Pons (tissue), 1 donor: ENCODE results near the gene SEC24A.
A peak's percentile ranks its signal among the peaks of the same experiment; 100 is the strongest.
"Not testable (repeated sequence)": the region's sequence is repeated elsewhere in the genome, so short reads cannot be mapped to it uniquely, and the experiment has no call there.

Experiments used
- DNase-seq: peaks from one replicate; pipeline ENCODE4 v3.0.0-alpha.2; 2016; ENCODE audit warnings: low spot score

The SEC24A gene

DNA sequence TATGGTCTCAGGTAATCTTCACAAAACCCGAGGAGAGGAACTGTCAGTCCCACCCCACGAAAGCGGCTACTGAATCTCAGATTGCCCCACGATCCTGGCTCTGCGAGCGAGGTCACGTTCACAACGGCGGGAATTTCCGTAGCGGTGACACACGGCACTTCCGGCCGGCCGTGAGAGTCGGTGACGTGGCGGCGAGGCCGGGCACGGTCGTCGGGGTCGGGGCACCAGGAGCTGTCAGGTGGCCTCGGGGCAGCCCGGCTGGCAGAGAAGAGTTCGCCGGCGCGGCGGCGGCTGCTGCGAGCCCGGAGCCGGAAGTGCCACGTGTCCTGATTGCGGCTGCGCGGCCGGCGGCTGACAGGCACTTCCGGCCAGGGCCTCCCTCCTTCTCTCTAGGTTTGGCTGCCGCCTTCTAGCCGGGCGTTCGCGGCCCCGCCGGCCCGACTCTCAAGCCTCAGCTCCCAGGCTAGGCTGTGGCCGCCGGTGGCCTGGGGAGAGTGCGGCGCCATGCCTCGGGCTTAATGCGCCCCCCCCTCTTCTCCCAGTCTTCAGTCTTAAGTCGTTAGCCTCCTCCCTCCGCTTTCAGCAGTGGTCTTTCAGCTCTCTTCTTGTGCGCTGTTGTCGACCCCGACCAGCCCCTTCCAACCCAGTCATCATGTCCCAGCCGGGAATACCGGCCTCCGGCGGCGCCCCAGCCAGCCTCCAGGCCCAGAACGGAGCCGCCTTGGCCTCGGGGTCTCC is at the start of gene SEC24A:
Gene SEC24A (plus strand): TSS at position 361 of the 738 bp plus-strand sequence. CDS start 292 bp downstream, at position 653.
- DNase-seq, result peak; percentile 72

- DNase-seq, result not testable (repeated sequence)
These were observed 48.8 kb upstream of the SEC24A start for GRCh38 chr5:134599820-134600219.

DNA sequence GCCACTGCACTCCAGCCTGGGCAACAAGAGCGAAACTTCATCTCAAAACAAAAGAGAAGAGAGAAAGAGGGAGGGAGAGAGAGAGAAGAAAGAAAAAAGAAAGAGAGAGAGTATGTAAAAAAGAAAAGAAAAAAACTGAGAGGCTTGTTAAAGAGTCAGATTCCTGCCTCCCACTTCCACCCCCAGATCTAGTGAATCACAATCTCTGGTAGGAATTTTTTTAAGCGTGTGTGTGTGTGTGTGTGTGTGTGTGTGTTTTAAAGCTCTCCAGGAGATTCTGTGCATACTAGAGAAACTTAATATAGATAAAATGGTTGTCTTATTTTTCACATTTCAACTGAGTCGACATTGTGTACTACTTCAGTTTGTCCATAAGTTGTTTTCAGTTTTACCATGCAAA is 48.0 kb upstream of the SEC24A start:
- no peak for DNase-seq

- no peak for DNase-seq
These were observed 45.5 kb upstream of the SEC24A start for GRCh38 chr5:134603059-134603458.

DNA sequence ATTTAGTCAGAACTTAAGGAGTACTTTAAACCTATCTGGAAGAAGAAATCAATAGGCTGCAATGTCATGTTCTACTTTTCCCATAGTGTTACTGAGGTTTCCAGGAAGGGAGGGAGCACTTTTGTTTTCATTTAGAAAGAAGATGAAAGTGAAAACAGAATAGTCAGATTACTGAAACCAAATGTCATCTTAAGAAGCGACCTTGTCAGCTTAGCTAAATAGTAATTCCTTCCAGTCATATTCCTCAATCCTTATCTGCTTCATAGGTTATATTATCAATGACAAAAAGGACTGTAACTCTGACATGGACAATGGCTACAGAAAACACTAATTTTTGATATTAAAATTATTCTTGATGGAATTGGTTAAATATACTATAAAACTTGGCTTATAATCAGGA is 43.7 kb upstream of the SEC24A start:
- no peak for DNase-seq

DNA sequence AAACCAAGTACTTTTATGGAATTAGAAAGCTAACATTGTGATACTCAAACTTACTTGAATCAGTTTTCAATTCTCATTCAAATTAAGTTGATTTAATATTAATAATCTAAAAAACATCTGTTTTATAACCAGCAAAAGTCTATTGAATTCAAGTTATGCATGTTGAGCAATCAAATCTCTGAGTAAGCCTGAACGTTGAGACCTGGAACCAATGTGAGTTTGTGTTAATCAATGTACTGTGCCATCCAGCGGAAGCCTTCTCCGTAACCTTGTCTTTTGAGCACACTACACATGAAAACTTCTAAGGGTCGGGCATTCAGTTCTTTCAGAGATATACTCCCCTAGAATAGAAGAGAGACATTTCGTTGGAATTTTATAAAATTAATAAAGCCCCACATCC is 41.9 kb upstream of the SEC24A start:
- DNase-seq, result no peak

DNA sequence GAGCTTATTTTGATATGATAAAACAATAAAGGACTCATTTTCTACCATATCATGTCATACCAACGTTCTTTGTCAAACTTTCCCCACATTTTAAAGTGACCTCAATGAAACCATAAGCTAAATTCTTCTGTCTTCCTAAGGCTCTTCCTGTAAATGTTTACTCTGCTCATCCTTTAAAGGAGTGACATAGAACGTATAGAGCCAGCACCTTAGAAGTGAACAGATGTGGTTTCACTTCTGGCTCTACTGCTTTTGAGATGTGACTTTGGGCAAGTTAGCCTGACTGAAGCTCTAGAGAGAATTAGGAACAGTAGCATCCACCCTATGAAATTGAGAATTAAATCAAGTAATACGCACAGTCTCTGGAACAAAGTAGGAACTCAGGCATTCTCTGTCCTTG is 40.0 kb upstream of the SEC24A start:
- DNase-seq, result no peak

DNA sequence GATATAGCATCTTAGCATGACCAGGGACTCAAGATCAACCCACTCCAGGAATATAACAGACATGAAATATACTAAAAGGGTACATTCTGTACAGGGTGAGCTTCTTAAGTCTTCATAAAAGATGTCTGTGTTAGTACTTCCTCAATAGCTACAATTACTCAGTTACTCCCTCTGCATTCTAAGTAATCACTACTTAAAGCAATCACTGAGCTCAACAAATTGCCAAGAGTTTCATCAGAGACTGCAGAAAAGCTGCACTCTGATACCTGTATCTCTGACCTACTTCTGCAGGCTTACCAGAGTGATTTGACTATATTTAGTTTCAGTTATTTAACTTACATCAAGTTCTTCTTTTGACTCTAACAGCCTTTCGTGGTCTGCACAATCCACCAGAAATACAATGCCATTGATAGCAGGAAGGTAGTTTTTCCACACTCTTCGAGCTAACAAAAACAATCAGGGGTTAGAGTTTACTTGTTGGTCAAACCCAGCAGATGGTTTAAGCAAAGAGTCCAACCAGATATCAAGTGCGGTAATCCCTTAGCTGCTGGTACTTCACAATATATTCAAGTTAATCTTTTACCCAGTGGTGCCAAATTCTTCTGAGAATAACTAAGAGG is 39.2 kb upstream of the SEC24A start:
- DNase-seq, result no peak

- no peak for DNase-seq
These were observed 37.9 kb upstream of the SEC24A start for GRCh38 chr5:134610725-134611124.

DNA sequence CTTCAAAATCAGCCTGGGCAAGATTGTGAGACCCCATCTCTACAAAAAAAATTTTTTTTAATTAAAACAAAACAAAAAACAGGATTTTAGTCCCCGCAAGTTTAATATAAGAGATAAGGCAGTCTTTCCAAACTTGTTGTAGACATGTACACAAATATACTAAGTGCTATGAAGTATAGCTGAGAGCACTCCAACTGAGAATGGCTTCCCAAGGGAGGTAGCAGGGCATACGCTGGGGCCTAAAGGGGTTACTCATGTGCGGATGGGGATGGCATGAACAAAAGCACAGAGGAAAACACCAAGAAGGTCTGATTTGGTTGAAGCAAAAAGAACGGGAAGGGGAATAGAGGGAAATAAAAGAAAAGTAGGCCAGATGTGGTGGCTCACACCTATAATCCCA is 37.1 kb upstream of the SEC24A start:
- DNase-seq, result no peak

DNA sequence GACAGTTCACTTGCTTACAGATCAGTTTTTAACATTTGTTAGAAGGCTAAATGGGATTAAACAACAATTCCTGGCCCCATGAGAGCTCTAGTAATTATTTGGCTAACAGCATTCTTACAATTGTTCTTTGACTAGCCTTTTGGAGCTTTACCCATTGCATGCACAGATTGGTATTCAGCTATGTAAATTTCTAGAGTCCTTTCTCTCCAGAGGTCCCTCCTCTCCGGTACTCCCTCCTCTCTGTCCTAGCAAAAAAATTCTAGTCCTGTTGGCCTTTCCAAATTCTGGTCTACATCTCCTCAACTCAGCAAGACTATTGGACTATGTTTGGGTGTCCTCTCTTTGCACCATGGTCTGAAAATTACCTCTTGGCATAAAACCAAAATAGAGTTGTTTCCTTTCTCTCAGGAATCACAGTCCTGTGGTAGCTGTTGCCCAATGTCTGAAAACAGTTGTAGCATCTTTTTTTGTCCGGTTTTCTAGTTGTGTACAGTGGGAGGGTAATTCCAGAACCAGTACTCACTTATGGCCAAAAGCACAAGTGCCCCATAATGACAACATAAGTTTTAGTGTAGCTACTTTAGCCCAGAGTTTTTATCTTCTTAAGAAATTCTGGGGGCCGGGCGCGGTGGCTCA is 34.0 kb upstream of the SEC24A start:
- no peak for DNase-seq

DNA sequence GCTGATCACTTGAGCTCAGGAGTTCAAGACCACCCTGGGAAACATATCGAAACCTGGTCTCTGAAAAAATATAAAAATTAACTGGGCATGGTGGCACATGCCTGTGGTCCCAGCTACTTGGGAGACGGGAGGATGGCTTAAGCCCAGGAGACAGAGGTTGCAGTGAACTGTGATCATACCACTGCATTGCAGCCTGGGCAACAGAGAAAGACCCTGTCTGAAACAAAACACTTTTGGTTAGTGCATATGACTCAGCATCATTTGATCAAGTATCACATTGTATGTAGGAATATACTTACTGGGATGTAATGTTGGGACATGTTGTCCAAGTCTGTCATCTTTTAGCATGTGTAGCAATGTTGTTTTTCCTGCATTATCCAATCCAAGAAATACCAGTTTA is 28.0 kb upstream of the SEC24A start:
- DNase-seq, result no peak

DNA sequence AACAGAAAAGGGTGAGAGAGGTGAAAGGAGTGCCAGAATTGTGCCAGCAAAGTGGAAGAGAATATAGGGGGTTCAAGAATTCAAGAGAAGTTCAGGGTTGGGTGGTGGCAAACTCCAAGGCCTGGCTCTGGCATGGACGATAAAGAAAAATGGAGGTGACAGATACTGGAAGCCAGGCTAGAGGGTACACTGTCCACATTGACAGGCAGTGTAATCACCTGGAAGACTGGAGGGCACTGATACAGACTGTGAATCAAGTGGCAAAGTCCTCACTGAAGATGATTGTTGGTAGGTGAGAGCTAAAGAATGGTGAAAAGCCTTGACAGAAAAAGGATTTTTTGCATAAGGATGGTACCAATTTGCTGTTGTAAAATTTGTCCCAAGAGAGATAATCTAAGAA is 23.0 kb upstream of the SEC24A start:
- DNase-seq, result no peak

DNA sequence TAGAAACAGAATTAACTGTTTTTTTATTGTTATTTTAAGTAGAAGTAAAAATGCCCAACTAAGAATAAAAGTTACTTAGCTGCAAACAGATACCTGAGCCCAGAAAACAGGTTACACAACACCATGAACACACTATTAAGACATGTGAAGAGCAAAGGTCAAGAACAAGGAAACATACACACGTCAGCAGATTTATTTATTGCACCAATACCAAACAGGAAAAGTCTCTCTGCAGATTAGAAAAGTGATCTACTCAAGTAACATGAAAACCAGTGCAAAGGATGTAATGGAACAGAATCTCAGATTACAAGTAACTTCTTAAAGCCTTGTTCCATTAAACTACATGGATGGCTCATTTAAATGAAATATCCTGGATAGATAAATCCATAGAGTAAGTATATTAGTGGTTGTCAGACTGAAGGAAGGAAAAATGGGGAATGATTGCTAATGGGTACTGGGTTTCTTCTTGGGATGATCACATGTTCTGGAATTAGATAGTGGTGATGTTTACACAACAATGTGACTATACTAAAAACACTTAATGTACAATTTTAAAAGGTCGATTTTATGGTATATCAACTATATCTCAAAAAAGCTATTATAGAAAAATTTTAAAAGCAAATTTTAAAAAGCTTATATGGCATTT is 22.1 kb upstream of the SEC24A start:
- no peak for DNase-seq

GRCh38 chr5:134634227-134634626 is 14.4 kb upstream of the SEC24A start:
- DNase-seq, result no peak

DNA sequence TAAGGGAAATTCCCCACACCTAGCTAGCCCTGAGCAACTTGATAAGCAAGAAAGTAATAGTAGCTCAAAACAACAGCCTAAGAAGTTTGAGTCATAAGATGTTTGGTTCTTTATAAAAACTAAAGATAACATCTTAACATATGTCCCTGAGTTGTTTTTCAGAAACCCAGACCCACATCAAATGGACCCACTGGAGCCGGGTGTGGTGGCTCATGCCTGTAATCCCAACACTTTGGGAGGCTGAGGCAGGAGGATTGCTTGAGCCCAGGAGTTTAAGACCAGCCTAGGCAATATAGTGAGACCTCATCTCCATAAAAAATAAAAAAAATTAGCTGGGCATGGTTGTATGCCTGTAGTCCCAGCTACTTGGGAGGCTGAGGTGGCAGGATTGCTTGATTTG is 13.2 kb upstream of the SEC24A start:
- not testable (repeated sequence) for DNase-seq

DNA sequence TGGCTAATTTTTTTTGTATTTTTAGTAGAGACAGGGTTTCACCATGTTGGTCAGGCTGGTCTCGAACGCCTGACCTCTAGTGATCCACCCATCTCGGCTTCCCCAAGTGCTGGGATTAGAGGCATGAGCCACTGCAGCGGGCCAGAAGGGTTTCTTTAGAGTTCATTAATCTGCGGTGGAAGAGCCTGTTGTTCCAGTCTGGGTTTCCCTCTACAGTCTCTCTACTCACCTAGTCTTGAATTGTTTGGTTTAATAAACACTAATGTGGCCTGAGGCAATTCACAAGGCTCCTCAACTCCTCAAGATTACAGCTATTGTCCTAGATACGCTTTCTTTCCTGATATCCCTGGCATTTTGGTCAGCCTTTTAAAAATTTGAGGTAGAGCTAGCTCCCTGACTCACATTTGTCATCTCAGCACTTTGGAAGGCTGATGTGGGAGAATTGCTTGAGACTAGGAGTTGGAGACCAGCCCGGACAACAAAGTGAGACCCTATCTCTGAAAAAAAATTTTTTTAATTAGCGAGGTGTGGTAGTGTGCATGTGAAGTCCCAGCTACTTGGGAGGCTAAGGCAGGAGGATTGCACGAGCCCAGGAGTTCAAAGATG is 11.4 kb upstream of the SEC24A start:
- no peak for DNase-seq

DNA sequence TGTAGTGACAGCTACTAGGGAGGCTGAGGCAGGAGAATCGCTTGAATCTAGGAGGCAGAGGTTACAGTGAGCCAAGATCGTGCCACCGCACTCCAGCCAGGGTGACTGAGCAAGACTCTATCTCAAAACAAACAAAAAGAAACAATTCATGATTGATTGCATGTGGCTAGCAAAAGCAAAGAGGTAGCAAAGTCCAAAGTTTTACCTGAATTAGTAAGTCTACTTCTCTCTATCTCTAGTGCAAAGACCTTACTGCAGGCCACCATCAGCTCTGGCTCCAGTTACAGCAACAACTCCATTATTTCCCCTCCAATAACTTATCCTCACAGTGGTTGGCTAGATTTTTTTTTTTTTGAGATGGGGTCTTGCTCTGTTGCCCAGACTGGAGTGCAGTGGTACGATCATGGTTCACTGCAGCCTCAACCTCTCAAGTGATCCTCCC is 9.8 kb upstream of the SEC24A start:
- DNase-seq, result no peak

DNA sequence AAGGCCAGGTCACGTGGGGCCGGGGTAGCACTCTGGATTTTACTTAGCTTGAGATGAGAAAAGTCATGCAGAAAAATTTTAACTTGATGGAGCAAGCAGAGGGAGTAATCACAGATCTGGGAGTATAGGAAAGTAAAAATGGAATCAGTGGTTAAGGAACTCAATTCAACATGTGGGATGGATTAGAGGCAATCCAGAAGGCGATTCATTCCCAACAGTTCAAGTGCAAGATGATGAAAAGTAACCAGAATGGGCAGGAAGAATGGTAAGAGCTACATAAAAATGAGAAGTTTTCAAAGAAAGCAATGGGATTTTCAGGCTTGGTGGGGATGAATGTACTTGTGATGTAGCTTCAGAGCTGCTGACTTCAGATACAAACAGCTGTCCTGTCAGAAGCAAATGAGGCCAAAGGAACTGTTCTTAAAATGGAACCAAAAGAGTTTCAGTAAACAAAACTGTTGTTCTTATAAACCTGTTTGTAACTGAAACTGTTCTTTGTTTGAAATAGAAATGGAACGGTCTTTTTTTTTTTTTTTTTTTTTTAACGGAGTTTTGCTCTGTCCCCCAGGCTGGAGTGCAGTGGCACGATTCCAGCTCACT is 5.6 kb upstream of the SEC24A start:
- no peak for DNase-seq

- DNase-seq, result peak; percentile 71
These were observed 698 bp upstream of the SEC24A start for GRCh38 chr5:134647750-134648424.

GRCh38 chr5:134649163-134649835 is 714 bp downstream of the SEC24A start:
- DNase-seq, result peak; percentile 7
